PC-9 (cell line): ENCODE measurements around the gene PPP1R9A. TPM values are rescaled to one million over a fixed set of nuclear protein-coding genes. Genes with fewer than 3 reads are reported as not detected.

Experiments used
- BruUV-seq: library from RNA; stranded (reverse); fragments of 400-500 nt; replicated peaks from 2 replicates; lab custom pipeline; 2021; lab: Mats Ljungman, UMichigan
- CTCF ChIA-PET: fragments of 300-600 bp; sonication (Branson Sonifier 250); formaldehyde crosslinking; loops from one replicate; lab custom pipeline; 2022; ENCODE audit warnings: antibody characterized with exemption; lab: Charles Lee
- POLR2A ChIA-PET: fragments of 300-600 bp; sonication (Branson Sonifier 250); formaldehyde crosslinking; loops from one replicate; lab custom pipeline; 2022; ENCODE audit warnings: antibody characterized with exemption; ENCODE audit not compliant: unreplicated experiment; lab: Charles Lee
- DNase-seq, 2 experiments: peaks; one replicate each; pipeline versions ENCODE4 v3.0.0 to v3.0.0-alpha.2; 2015 to 2022; ENCODE audit warnings: mixed read lengths in 1 of 2
- H2AFZ ChIP-seq: fragments of 200-600 bp; sonication (generic); 2 replicates; pipeline ENCODE4 v1.8.1; 2017; ENCODE audit warnings: antibody characterized with exemption
- H3F3A ChIP-seq: fragments of 200-600 bp; sonication (generic); 2 replicates; pipeline ENCODE4 v1.8.1; 2017; ENCODE audit warnings: antibody characterized with exemption, mild to moderate bottlenecking, low read depth; ENCODE audit not compliant: insufficient read depth
- H3K27ac ChIP-seq: fragments of 200-600 bp; sonication (generic); 2 replicates; pipeline ENCODE4 v1.6.1; 2016; ENCODE audit warnings: mixed run types
- H3K27me3 ChIP-seq: fragments of 200-600 bp; sonication (generic); 2 replicates; pipeline ENCODE4 v1.6.1; 2016; ENCODE audit warnings: low read depth, mixed run types; ENCODE audit not compliant: insufficient read depth
- H3K36me3 ChIP-seq: fragments of 200-600 bp; sonication (generic); 2 replicates; pipeline ENCODE4 v1.6.1; 2016; ENCODE audit warnings: low read depth, mixed run types
- H3K4me1 ChIP-seq: fragments of 200-600 bp; sonication (generic); replicated peaks from 2 replicates; pipeline ENCODE4 v1.6.1; 2016; ENCODE audit warnings: mixed run types; ENCODE audit not compliant: insufficient read depth
- H3K4me2 ChIP-seq: fragments of 200-600 bp; sonication (generic); 2 replicates; pipeline ENCODE4 v1.6.1; 2017; ENCODE audit warnings: mixed run types
- H3K4me3 ChIP-seq: fragments of 200-600 bp; sonication (generic); 2 replicates; pipeline ENCODE4 v1.6.1; 2016; ENCODE audit warnings: mixed run types
- H3K79me2 ChIP-seq: fragments of 200-600 bp; sonication (generic); 2 replicates; pipeline ENCODE4 v1.6.1; 2017; ENCODE audit warnings: low read depth, mixed run types
- H3K9me2 ChIP-seq: fragments of 200-600 bp; sonication (generic); 2 replicates; pipeline ENCODE4 v1.8.1; 2017; ENCODE audit warnings: mild to moderate bottlenecking; ENCODE audit not compliant: insufficient read depth
- H3K9me3 ChIP-seq: fragments of 200-600 bp; sonication (generic); 2 replicates; pipeline ENCODE4 v1.8.1; 2016; ENCODE audit warnings: low read depth; ENCODE audit not compliant: insufficient read depth
- H4K20me1 ChIP-seq: fragments of 200-600 bp; sonication (generic); 2 replicates; pipeline ENCODE4 v1.8.1; 2017; ENCODE audit not compliant: insufficient read depth
- CTCF ChIP-seq: fragments of 200-600 bp; sonication (generic); conservative IDR thresholded peaks from 2 replicates; pipeline ENCODE4 v1.6.1; 2017; ENCODE audit warnings: mixed run types, antibody characterized with exemption, mild to moderate bottlenecking, moderate library complexity
- EZH2 ChIP-seq: fragments of 200-600 bp; sonication (generic); IDR thresholded peaks from 2 replicates; pipeline ENCODE4 v1.8.0; 2017; ENCODE audit warnings: antibody characterized with exemption, low read depth
- intact Hi-C: fragments of 100-400 bp; cut with micrococcal nuclease; formaldehyde crosslinking; loops from one replicate; pipeline ENCODE4 v1.10.0; 2022; ENCODE audit not compliant: unreplicated experiment
- total RNA-seq: library from RNA; stranded (reverse); gene quantifications from 2 replicates; pipeline ENCODE4 v1.2.3, GENCODE V29; 2021

The PPP1R9A gene
- total RNA-seq, 1 experiment from 2014 or later: 11.5 TPM

- DNase-seq: peak; percentile 40 to 54
- H3K4me3 ChIP-seq: no peak overlapping the region
- POLR2A ChIA-PET: no interaction called here
- H3K27me3 ChIP-seq: no peaks in the 10 kb centered on the region
- no peaks in the 10 kb centered on the region for H3K36me3 ChIP-seq
- BruUV-seq: no TSS peak
- TF ChIP-seq EZH2: no peak
- TF ChIP-seq CTCF: no peak
- no peak overlapping the region for H3K27ac ChIP-seq
- no peaks in the 10 kb centered on the region for H3K9me2 ChIP-seq
- CTCF ChIA-PET: no interaction called here
- H4K20me1 ChIP-seq: no peaks in the 10 kb centered on the region
- no peak overlapping the region for H2AFZ ChIP-seq
- H3F3A ChIP-seq: no peaks in the 10 kb centered on the region
- H3K4me2 ChIP-seq: no peak overlapping the region
- intact Hi-C loops: no loop called here
- no peaks in the 10 kb centered on the region for H3K9me3 ChIP-seq
- no peaks in the 10 kb centered on the region; the same call in 1 of the 2 replicates for H3K79me2 ChIP-seq
- H3K4me1 ChIP-seq: no peaks in the 10 kb centered on the region; the same call in 1 of the 2 replicates
These were observed 42.1 kb downstream of the PPP1R9A start for GRCh38 chr7:94949532-94949931.

GRCh38 chr7:94955807-94956206 lies 48.4 kb downstream of the PPP1R9A start:
- TF ChIP-seq CTCF (no peak), EZH2 (no peak)
- Histone ChIP-seq H3K4me1 (no peaks in the 10 kb centered on the region), H3K9me2 (no peaks in the 10 kb centered on the region), H3K79me2 (no peaks in the 10 kb centered on the region; the same call in 1 of the 2 replicates), H3F3A (no peaks in the 10 kb centered on the region), H3K4me3 (no peak overlapping the region), H3K9me3 (no peaks in the 10 kb centered on the region), H3K27ac (no peak overlapping the region), H2AFZ (no peak overlapping the region), H4K20me1 (no peaks in the 10 kb centered on the region), H3K4me2 (no peak overlapping the region), H3K36me3 (no peaks in the 10 kb centered on the region), H3K27me3 (no peaks in the 10 kb centered on the region)
- intact Hi-C loops: no loop called here
- BruUV-seq: no TSS peak
- no peak for DNase-seq
- ChIA-PET CTCF (interaction anchor here (0.7 kb wide), 1 partner anchor 585 kb away, joined by 3 read pairs; no protein-coding TSS in a partner anchor), POLR2A (no interaction called here)

GRCh38 chr7:94957061-94957460 lies 49.7 kb downstream of the PPP1R9A start:
- no peak overlapping the region for H2AFZ ChIP-seq

More at GRCh38 chr7:94957061-94957460, 49.7 kb downstream of the PPP1R9A start:
- no peak for DNase-seq
- H3K9me3 ChIP-seq: no peaks in the 10 kb centered on the region
- no peak overlapping the region for H3K4me2 ChIP-seq
- no peaks in the 10 kb centered on the region for H3K36me3 ChIP-seq
- no TSS peak for BruUV-seq
- ChIA-PET POLR2A (no interaction called here), CTCF (interaction anchor here (0.6 kb wide), 1 partner anchor 508 kb away, joined by 13 read pairs; no protein-coding TSS in a partner anchor)
- H3K27ac ChIP-seq: no peak overlapping the region
- no peaks in the 10 kb centered on the region for H3K4me1 ChIP-seq
- no peaks in the 10 kb centered on the region for H3K27me3 ChIP-seq
- H3K79me2 ChIP-seq: no peaks in the 10 kb centered on the region; the same call in 1 of the 2 replicates
- TF ChIP-seq EZH2 (no peak), CTCF (no peak)
- intact Hi-C loops: no loop called here
- H3K4me3 ChIP-seq: no peak overlapping the region
- no peaks in the 10 kb centered on the region for H4K20me1 ChIP-seq
- H3K9me2 ChIP-seq: no peaks in the 10 kb centered on the region
- no peaks in the 10 kb centered on the region for H3F3A ChIP-seq
